H1 (cell line): ENCODE measurements around the gene TOMM7. TPM values are rescaled to one million over a fixed set of nuclear protein-coding genes. Genes with fewer than 3 reads are reported as not detected.

ENCODE experiments used
- CTCF ChIA-PET: fragments of 300-600 bp; sonication (Branson Sonifier 250); formaldehyde crosslinking; loops from one replicate; lab custom pipeline; 2021; ENCODE audit not compliant: partially characterized antibody; lab: Charles Lee
- POLR2A ChIA-PET: fragments of 300-600 bp; sonication (Branson Sonifier 250); formaldehyde crosslinking; loops from one replicate; lab custom pipeline; 2021; ENCODE audit warnings: inconsistent platforms; ENCODE audit not compliant: partially characterized antibody; lab: Charles Lee
- DNase-seq, 2 experiments: peaks; one replicate each; pipeline versions ENCODE4 v3.0.0 to v3.0.0-alpha.2; 2010 to 2022; ENCODE audit warnings: low spot score in 2 of 2, low read depth in 1 of 2, mixed read lengths in 1 of 2
- FAIRE-seq: peaks from 2 replicates; lab custom pipeline; 2011; peaks lifted over from hg19 to GRCh38; lab: Jason Lieb, UNC
- H2AFZ ChIP-seq: 2 replicates; pipeline ENCODE4 v1.8.1; 2012; ENCODE audit warnings: low read length, inconsistent platforms
- H2AK5ac ChIP-seq: 2 replicates; pipeline ENCODE4 v1.6.1; 2013; ENCODE audit warnings: low read depth, low read length
- H2BK120ac ChIP-seq: replicated peaks from 2 replicates; pipeline ENCODE3; 2013; ENCODE audit warnings: low read depth, low read length, inconsistent platforms
- H2BK12ac ChIP-seq: 2 replicates; pipeline ENCODE4 v1.6.1; 2013; ENCODE audit warnings: low read depth, low read length
- H2BK15ac ChIP-seq: 2 replicates; pipeline ENCODE4 v1.6.1; 2013; ENCODE audit warnings: low read length
- H2BK20ac ChIP-seq: 2 replicates; pipeline ENCODE4 v1.6.1; 2013; ENCODE audit warnings: low read length
- H2BK5ac ChIP-seq: 2 replicates; pipeline ENCODE4 v1.6.1; 2013; ENCODE audit warnings: low read depth, low read length
- H3K14ac ChIP-seq: 2 replicates; pipeline ENCODE4 v1.6.1; 2013; ENCODE audit warnings: inconsistent platforms; ENCODE audit not compliant: insufficient read length
- H3K18ac ChIP-seq: 2 replicates; pipeline ENCODE4 v1.6.1; 2013; ENCODE audit warnings: low read length; ENCODE audit errors: extremely low read depth
- H3K23ac ChIP-seq: 2 replicates; pipeline ENCODE4 v1.6.1; 2013; ENCODE audit warnings: inconsistent platforms; ENCODE audit not compliant: insufficient read length
- H3K23me2 ChIP-seq: 2 replicates; pipeline ENCODE4 v1.6.1; 2013; ENCODE audit warnings: low read depth, low read length
- H3K27ac ChIP-seq: 2 replicates; pipeline ENCODE4 v1.6.1; 2011; ENCODE audit warnings: low read depth, low read length, inconsistent platforms
- H3K27me3 ChIP-seq, 4 experiments: replicated peaks in 1 of 4; 1 replicate in 1 of 4; 2 replicates in 3 of 4; pipeline versions ENCODE4 v1.6.1 to v1.8.1; 2011 to 2013; ENCODE audit warnings: low read length in 3 of 4, mild to moderate bottlenecking in 3 of 4, inconsistent platforms in 2 of 4, mixed read lengths in 2 of 4, moderate library complexity in 1 of 4; ENCODE audit not compliant: control insufficient read depth in 3 of 4, insufficient read depth in 3 of 4; ENCODE audit errors: extremely low read depth in 1 of 4
- H3K36me3 ChIP-seq, 4 experiments: 2 replicates each; pipeline versions ENCODE4 v1.6.1 to v1.8.1; 2011 to 2013; ENCODE audit warnings: mild to moderate bottlenecking in 4 of 4, low read length in 3 of 4, moderate library complexity in 2 of 4, control low read depth in 1 of 4, inconsistent platforms in 1 of 4; ENCODE audit not compliant: insufficient read depth in 4 of 4, control insufficient read depth in 2 of 4
- H3K4ac ChIP-seq: replicated peaks from 2 replicates; pipeline ENCODE3; 2013; ENCODE audit warnings: low read length, low read depth, mixed read lengths, inconsistent platforms; ENCODE audit not compliant: insufficient read length
- H3K4me1 ChIP-seq, 4 experiments: replicated peaks in 1 of 4; 1 replicate in 1 of 4; 2 replicates in 3 of 4; pipeline versions ENCODE4 v1.6.1 to v1.8.1; 2011 to 2013; ENCODE audit warnings: low read length in 3 of 4, inconsistent platforms in 2 of 4, mixed read lengths in 1 of 4; ENCODE audit not compliant: insufficient read depth in 4 of 4, control insufficient read depth in 3 of 4
- H3K4me2 ChIP-seq, 2 experiments: 2 replicates each; pipeline versions ENCODE4 v1.6.1 to v1.8.1; 2011 to 2013; ENCODE audit warnings: low read depth in 2 of 2, low read length in 2 of 2, control low read depth in 1 of 2, inconsistent platforms in 1 of 2, mild to moderate bottlenecking in 1 of 2; ENCODE audit not compliant: insufficient read depth in 1 of 2
- H3K4me3 ChIP-seq, 4 experiments: fragments of 200-600, 300-600 bp in 1 of 4; sonication (generic), shearing (Covaris generic), sonication (Bioruptor Twin) in 1 of 4; 2 replicates each; pipeline versions ENCODE4 v1.5.1 to v1.8.1; 2011 to 2016; ENCODE audit warnings: low read length in 4 of 4, low read depth in 3 of 4, control low read depth in 2 of 4, inconsistent platforms in 2 of 4, mild to moderate bottlenecking in 2 of 4, mixed read lengths in 1 of 4, moderate library complexity in 1 of 4; ENCODE audit not compliant: insufficient read depth in 2 of 4; ENCODE audit errors: extremely low read depth in 1 of 4
- H3K56ac ChIP-seq: replicated peaks from 2 replicates; pipeline ENCODE3; 2013; ENCODE audit warnings: low read depth, mild to moderate bottlenecking, mixed read lengths, low read length, inconsistent platforms; ENCODE audit not compliant: insufficient read length
- H3K79me1 ChIP-seq: 2 replicates; pipeline ENCODE4 v1.6.1; 2013; ENCODE audit warnings: low read depth, low read length, control low read depth
- H3K79me2 ChIP-seq, 2 experiments: 2 replicates each; pipeline versions ENCODE4 v1.6.1 to v1.8.1; 2012 to 2013; ENCODE audit warnings: low read length in 2 of 2, mild to moderate bottlenecking in 2 of 2, inconsistent platforms in 1 of 2; ENCODE audit not compliant: insufficient read depth in 2 of 2, control insufficient read depth in 1 of 2
- H3K9ac ChIP-seq, 4 experiments: replicated peaks in 1 of 4; 1 replicate in 1 of 4; 2 replicates in 3 of 4; pipeline versions ENCODE4 v1.6.1 to v1.8.1; 2011 to 2013; ENCODE audit warnings: low read depth in 3 of 4, low read length in 3 of 4, control low read depth in 2 of 4, mild to moderate bottlenecking in 2 of 4, moderate library complexity in 2 of 4, inconsistent platforms in 1 of 4; ENCODE audit errors: extremely low read depth in 1 of 4
- H3K9me3 ChIP-seq, 2 experiments: 2 replicates each; pipeline versions ENCODE4 v1.6.1 to v1.8.1; 2012 to 2013; ENCODE audit warnings: mild to moderate bottlenecking in 2 of 2, moderate library complexity in 2 of 2, control low read depth in 1 of 2, inconsistent platforms in 1 of 2, low read depth in 1 of 2, low read length in 1 of 2, mixed read lengths in 1 of 2; ENCODE audit not compliant: insufficient read depth in 2 of 2
- H4K20me1 ChIP-seq, 2 experiments: replicated peaks in 1 of 2; 2 replicates each; pipeline versions ENCODE3 to v1.8.1; 2011 to 2013; ENCODE audit warnings: inconsistent platforms in 2 of 2, low read length in 2 of 2, mild to moderate bottlenecking in 1 of 2; ENCODE audit not compliant: insufficient read depth in 2 of 2, control insufficient read depth in 1 of 2
- H4K5ac ChIP-seq: 2 replicates; pipeline ENCODE4 v1.6.1; 2013; ENCODE audit warnings: low read length, low read depth, mixed read lengths, inconsistent platforms; ENCODE audit not compliant: insufficient read length
- H4K8ac ChIP-seq: 2 replicates; pipeline ENCODE4 v1.8.0; 2013; ENCODE audit warnings: mild to moderate bottlenecking, moderate library complexity, low read length, inconsistent platforms; ENCODE audit not compliant: insufficient read depth; ENCODE audit errors: extremely low read depth
- H4K91ac ChIP-seq: replicated peaks from 2 replicates; pipeline ENCODE3; 2013; ENCODE audit warnings: low read length, mixed read lengths, inconsistent platforms; ENCODE audit not compliant: insufficient read length
- ASH2L ChIP-seq: fragments of 200-600, 300-600 bp; sonication (generic); IDR thresholded peaks from one replicate; pipeline ENCODE4 v1.7.1; 2017; ENCODE audit warnings: low read length
- GTF2F1 ChIP-seq: IDR thresholded peaks from 2 replicates; pipeline ENCODE4 v1.6.1; 2012; ENCODE audit warnings: low read depth, low read length, improper control_type of control experiment, borderline replicate concordance
- POLR2A ChIP-seq, 2 experiments: IDR thresholded peaks; 1 replicate in 1 of 2; 2 replicates in 1 of 2; pipeline ENCODE4 v1.6.1; 2011; ENCODE audit warnings: low read depth in 2 of 2, low read length in 2 of 2, mild to moderate bottlenecking in 2 of 2; ENCODE audit errors: control extremely low read depth in 1 of 2
- POLR2AphosphoS5 ChIP-seq: IDR thresholded peaks from 2 replicates; pipeline ENCODE4 v1.6.1; 2011; ENCODE audit warnings: low read depth, low read length
- WGBS, 2 experiments: shearing (Covaris generic) in 1 of 2; methylation state at CpG; one replicate each; pipeline versions ENCODE4 v1.1.6 to v1.1.7; 2013 to 2015; ENCODE audit warnings: low lambda C conversion rate in 2 of 2, mixed read lengths in 2 of 2, inconsistent platforms in 1 of 2, low coverage in 1 of 2, missing lambda C conversion rate in 1 of 2; ENCODE audit not compliant: insufficient replicate concordance in 2 of 2, insufficient coverage in 1 of 2, insufficient read length in 1 of 2; ENCODE audit errors: extremely low coverage in 1 of 2, missing lambda C conversion rate in 1 of 2; 5-methylcytosine and 5-hydroxymethylcytosine counted together
- polyA plus RNA-seq, 7 experiments: library from polyadenylated mRNA; depleted of rRNA in 3 of 7; stranded (reverse) in 5 of 7; unstranded in 2 of 7; fragments of >200 nt in 5 of 7; fragments of 200-250 nt in 2 of 7; gene quantifications; 1 replicate in 5 of 7; 2 replicates in 1 of 7; 4 replicates in 1 of 7; pipeline versions ENCODE4 v1.2.1 to v1.2.3, GENCODE V29; 2011 to 2013; ENCODE audit warnings: missing spikeins in 2 of 7, mixed read lengths in 2 of 7
- total RNA-seq: library from RNA; stranded (reverse); fragmentation: NEBNext Ultra II Directional; extraction: Animal tissue kit (Norgen Biotek cat#: 25700); gene quantifications from 2 replicates; pipeline ENCODE4 v1.2.1, GENCODE V29; 2021
- TF ChIP-seq, protein P1 (sequence below): IDR thresholded peaks from 2 replicates; pipeline ENCODE4 v1.6.1; 2012; ENCODE audit warnings: inconsistent platforms

Gene TOMM7
- total and polyA plus RNA-seq, 2 of the 8 experiments (the other 6 are each of a cell fraction or from before 2014, with no cell fraction given): 389 to 508 TPM

DNA sequence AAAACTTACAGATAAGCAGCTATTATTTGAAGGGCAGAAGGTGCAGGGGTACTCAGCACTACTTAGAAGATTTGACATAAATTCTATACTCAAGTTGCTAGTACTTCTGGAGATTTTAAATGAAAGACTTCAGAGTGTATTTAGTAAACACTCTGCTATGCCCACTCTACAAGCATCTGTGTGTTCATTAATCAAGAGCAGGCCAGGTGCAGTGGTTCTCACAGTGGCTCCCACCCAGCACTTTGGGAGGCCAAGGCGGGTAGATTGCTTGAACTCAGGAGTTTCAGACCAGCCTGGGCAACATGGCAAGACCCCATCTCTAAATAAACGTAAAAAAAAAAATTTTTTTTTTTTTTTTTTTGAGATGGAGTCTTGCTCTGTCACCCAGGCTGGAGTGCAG lies 38.9 kb upstream of the TOMM7 start:
- Histone ChIP-seq H2AK5ac (no peak overlapping the region), H3K9me3 (no peaks in the 10 kb centered on the region), H3K4me2 (no peak overlapping the region), H4K91ac (no peak overlapping the region), H4K20me1 (no peaks in the 10 kb centered on the region), H3K4me3 (no peak overlapping the region), H3K79me2 (no peaks in the 10 kb centered on the region), H3K14ac (no peak overlapping the region), H2BK15ac (no peak overlapping the region), H2BK120ac (no peak overlapping the region), H2BK12ac (no peak overlapping the region), H3K23ac (no peak overlapping the region), H3K4me1 (peaks cover 0 to 11% (median 0%) of the 10 kb centered on the region in 4 experiments; a peak in 4 of 7 replicates), H4K8ac (no peak overlapping the region), H3K27ac (no peak overlapping the region), H3K27me3 (no peaks in the 10 kb centered on the region), H3K23me2 (no peaks in the 10 kb centered on the region), H3K79me1 (no peaks in the 10 kb centered on the region), H3K9ac (no peak overlapping the region), H2BK5ac (no peak overlapping the region), H3K4ac (no peak overlapping the region), H3K18ac (no peak overlapping the region), H2AFZ (no peak overlapping the region), H3K36me3 (peaks cover 2 to 57% (median 27%) of the 10 kb centered on the region in 4 experiments; a peak in 6 of 8 replicates), H2BK20ac (no peak overlapping the region), H3K56ac (no peak overlapping the region), H4K5ac (no peak overlapping the region)
- TF ChIP-seq ASH2L (no peak), POLR2A (IDR thresholded peaks at IDR 0.05; ENCODE audit: control extremely low read depth in 1 of 2, low read depth in 2 of 2, low read length in 2 of 2) (peak in 1 of 2 experiments; percentile 48; a peak in 1 of 3 replicates), POLR2AphosphoS5 (peak; percentile 49; the same call in 1 of the 2 replicates), GTF2F1 (no peak)
- TF ChIP-seq, protein P1, sequence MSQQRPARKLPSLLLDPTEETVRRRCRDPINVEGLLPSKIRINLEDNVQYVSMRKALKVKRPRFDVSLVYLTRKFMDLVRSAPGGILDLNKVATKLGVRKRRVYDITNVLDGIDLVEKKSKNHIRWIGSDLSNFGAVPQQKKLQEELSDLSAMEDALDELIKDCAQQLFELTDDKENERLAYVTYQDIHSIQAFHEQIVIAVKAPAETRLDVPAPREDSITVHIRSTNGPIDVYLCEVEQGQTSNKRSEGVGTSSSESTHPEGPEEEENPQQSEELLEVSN: no peak
- POLR2A ChIA-PET: interaction anchor here (0.7 to 11.8 kb wide), 6 partner anchors 10 to 89 kb away, joined by 3 to 125 read pairs (median 6); no protein-coding TSS in a partner anchor
- FAIRE-seq: no peak
- DNase-seq: no peak
- WGBS, 2 experiments: 76% methylated on average over 2 of the region's 2 CpGs; no CpG with 5 or more reads in 1 of the 2 experiments
- CTCF ChIA-PET: interaction anchor here (0.6 to 3.8 kb wide), 12 partner anchors 11 to 761 kb away, joined by 3 to 24 read pairs (median 8); no protein-coding TSS in a partner anchor
